Measurements from ENCODE around the gene PARD6B. TPM values are rescaled to one million over a fixed set of nuclear protein-coding genes. Genes with fewer than 3 reads are reported as not detected.

PARD6B gene
- total RNA-seq, 1 donor from 2014 or later: 3.2 TPM

DNA sequence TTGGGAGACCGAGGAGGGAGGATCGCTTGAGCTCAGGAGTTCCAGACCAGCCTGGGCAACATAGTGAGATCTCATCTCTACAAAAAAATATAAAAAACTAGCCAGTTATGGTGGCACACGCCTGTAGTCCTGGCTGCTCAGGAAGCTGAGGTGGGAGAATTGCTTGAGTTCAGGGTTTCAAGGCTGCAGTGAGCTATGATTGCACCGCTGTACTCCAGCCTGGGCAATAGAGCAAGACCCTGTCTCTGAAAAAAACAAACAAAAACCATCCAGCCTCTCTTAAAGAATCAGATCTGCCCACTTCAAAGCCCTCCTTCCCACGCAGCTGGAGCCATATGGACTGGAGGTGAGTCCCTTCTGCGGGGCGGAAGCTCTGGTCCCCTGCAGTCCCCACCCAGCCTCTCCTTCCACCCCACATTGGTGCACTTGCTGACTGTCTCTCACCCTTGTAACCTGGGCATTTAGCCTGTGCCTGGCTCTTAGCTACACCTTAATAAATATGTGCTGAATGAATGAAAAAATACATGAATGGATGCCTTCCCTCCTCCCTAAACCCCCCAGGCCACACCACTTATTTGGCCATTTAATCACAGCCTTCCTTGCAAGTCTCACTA, 7.2 kb upstream of the PARD6B start:
- DNase-seq: no peak

DNA sequence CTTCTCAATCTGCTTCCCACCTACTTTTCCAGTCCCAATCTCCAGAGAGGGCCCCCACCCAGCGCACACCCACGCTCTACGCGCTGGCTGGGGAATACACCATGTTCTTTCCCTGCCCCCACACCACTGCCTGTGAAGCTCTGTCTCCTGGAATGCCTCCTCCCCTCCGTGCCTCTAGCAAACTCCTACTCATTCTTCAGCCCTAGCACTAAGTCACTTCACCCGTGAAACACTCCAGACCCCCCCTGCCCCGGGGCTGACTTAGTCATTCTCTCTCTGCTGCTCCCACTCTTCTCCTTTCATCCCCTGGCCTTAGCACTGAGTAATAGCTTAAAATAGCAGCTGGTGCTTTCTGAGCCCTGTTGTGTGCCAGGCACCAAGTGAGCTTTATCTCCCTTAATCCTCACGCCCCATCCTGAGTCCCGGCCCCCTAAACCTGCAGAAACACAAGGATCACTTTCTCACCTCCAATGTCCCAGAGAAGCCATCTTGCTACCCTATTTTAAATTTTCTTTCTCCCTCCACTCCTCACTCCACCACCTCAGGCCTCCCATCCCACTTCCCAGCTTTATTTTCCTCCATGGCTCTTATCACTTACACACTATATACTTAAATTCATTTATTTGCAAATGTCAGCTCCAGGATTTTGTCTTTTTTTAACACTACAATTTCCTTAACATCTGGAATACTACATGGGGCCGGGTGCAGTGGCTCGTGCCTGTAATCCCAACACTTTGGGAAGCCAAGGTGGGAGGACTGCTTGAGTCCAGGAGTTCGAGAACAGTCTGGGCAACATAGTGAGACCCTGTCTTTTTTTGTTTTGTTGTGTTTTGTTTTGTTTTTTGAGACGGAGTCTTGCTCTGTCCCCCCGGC, 6.3 kb upstream of the PARD6B start:
- peak; percentile 66 for DNase-seq

DNA sequence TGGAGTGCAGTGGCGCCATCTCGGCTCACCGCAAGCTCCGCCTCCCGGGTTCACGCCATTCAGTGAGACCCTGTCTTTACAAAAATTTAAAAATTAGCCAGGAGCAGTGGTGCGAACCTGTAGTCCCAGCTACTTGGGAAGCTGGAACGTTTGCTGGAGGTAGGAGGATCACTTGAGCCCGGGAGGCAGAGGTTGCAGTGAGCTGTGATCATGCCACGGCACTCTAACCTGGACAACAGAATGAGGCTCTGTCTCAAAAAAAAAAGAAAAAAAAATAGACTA, 5.7 kb upstream of the PARD6B start:
- no peak for DNase-seq

DNA sequence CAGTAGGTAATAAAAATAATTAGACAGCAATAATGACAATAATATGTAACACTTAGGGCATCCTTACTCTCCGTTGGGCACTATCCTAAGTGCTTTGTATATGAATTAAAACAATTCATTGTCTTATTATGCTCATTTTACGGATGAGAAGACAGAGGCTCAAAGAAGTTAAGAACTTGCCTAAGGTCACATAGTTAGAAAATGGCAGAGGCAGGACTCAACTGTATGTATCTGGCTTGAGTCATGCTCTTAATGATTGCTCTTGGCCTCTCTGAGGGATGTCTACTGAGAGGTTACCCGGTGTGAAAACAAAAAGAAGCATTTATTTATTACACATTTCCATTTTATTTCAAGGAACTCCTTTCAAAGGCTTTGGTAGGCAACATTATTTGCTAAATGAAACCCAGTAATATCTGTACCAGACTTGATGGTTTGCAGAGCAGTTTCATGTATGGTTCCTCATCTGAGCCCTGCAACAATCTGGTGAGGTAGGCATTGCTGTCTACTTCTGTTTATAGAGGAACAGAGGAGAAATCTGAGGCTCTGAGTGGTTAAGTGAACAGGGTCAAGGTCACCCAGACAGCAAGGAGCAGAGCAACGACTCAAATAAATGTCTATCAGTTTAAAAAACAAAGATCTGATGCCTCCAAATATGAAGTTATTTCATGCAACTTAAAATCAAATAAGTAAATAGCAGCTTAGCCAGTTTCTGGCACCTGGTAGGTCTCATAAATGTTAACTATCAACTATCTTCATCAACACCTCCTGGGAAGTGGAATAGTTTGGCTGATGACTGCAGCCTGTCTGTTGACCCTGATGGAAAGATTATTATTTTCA, 4.2 kb upstream of the PARD6B start:
- DNase-seq: no peak

DNA sequence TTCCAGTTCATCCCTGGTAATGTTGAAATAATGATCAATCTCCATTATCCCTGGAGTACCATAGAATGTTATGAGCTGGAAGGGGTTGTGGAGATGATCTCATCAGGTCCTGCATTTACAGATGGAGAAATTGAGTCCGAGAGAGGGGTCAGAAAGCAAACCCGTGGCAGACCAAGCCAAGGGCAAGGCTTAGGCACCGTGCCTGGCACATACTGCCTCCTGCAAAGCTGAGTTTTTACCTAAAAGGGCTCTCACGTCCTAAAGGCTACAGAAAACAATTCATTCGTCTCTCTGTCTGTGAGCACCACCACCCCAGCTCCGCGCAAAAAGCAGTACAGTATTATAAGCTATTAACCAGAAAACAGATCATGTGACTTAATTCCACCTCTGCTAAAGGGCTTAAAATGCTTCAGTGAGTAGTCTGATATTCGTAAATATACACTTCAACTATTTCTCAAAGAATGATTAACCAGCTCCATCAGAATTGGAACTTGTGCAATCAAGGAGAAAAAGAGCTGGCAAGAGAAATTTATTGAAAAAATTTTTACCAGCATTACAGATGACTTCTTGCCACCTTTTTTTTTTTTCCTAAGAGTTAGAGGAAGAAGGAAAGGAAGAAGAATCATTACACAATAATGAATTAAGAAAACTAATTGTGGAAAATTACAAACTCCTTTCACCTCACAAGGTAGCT, 3.4 kb upstream of the PARD6B start:
- DNase-seq: no peak

DNA sequence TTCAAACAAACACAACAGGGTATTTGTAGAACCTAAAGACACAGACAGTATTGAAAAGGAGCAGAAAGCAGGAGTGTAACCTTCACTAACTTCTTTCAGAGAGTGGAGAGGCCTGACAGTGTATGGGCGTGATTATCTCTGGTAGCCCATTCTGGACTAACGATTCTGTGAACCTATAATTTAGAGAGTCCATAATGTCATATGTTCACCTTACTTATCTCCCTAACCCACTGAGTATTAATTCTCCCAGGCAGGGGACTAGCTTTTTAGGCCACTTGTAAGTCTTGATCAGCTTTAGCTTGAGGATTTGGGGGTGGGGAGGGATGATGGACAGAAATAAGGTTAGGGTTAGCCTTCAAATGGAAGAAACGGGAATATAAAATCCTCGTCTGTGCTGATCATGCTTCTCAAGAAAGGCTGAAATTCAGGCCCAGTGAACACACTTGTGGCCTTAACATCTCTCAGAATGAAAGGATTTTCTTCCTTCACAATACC, 2.8 kb upstream of the PARD6B start:
- no peak for DNase-seq

DNA sequence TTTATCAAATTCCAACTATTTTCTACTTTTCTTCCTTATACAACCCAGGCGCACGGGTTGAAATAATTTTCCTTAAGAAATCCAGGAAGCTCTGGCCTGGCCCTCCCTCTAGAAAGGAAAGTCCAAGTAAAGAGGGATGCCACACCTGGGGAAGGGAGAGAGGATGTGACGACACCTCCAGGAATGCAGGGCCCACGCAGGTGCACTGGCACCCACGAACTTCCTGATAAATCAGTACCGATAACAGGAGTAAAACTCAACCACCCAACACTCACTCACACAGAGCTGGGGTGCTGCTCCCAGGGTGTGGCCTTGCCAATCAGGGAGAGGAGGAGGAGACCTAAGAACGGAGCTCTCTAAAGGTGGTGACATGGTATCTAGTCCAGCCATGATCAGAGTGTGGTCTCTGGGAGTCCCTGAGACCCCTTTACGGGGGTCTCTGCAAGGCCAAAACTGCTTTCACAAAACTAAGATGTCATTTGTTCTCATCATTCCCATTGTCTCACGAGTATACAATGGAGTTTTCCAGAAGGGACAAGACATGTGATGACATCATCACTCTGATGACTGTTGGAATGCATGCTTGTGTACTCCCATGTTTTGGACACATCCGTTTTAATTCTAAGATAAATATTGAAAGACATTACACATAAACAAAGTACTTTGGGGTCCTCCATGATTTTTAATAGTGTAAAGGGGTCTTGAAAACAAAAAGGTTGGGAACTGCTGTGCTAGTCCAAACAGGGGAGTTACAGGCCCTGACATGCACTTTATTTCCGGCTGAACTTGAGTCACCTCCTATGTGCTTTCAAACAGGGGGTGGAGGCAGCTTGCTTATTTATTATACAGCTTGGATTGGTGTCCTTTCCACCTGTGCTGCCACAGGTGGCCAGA, 2.2 kb upstream of the PARD6B start:
- no peak for DNase-seq

DNA sequence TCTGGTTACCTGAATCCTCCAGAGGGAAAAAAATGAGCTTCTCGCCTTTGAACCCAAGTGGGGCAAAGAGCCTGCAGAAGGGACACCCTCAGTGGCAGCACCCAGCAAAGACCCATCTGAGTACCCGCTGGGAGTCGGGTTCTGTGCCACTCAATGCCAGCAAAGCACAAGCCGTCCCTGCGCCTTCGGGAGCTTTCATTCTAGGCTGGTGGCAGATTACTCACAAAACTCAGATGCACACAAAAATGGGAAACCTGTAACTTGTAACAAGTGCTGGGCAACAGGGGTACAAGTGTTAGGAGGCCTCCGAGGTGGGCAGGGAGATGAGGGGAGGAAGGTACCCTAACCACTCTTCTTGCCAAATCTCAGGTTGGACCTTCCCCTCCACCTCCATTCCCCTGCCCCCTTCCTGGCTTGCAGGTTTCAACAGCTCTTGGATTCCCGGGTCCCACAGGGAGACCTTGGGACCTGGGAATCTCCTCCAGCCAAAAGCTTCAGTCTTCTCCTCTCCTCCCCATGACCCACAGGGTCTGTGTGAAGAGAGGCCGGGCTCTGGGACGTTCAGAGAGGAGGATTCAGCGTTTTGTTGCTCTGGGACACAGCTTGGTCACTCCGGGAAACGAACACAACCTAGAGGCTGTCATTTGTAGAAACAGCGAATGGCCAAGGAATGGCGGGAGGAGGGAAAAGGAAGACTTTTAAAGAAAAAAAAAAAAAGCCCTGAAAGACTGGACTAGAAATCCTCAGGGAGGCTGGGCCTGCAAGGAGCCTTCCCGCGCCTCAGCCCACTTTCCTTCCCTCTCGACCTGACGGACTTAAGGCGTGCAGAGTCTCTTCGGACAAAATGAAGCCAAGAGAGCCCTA, 1.2 kb upstream of the PARD6B start:
- peak; percentile 57 for DNase-seq

DNA sequence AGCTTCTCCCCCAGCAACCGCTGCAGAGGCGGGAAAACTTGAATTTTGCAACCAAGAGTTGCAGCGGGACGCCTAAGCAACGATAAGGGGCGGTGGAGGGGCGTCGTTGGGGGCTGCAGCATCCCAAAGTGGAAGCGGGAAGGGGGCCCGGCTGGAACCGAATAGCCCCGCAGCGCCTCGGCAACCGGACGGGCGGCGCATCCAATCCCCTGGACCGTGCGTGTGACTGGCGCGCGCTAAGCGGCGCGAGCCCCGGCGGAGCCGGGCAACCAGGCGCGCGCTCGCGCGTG, 670 bp upstream of the PARD6B start:
- DNase-seq: no peak

DNA sequence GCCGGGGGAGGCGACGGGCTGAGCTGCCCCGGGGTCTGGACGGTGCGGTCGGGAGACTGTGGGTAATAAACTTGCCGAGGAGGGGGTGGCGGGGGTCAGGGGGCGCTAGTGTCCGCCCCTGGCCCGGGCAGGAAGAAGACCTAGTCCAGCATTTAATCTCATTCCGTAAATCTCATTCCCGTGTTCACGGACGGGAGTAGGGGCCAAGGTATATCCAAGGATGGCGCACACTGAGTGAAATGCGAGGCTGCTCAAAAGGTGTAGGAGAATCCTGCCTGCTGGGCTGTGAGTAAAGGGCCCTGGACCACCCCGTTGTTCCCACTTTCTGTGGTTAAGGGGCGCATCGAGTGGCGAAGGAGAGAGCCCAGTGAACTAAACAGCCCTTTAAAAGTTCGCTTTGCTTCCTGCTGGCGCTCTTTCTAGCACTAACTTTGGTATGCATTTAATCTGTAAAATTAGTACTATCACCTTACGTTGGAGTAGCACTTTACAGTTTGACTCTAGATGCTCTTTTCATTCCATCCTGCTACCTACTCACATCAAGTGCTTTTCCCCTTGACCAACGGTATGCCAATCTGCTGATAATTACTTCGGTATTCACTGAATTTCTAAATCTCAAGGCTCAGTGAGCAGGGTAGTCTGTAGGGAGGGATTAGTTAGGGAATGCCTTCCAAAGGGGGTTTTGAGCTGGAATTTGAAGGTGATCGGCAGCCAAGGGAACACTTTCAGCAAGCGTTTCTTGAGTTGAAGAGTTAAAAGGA, 730 bp downstream of the PARD6B start:
- DNase-seq: no peak

DNA sequence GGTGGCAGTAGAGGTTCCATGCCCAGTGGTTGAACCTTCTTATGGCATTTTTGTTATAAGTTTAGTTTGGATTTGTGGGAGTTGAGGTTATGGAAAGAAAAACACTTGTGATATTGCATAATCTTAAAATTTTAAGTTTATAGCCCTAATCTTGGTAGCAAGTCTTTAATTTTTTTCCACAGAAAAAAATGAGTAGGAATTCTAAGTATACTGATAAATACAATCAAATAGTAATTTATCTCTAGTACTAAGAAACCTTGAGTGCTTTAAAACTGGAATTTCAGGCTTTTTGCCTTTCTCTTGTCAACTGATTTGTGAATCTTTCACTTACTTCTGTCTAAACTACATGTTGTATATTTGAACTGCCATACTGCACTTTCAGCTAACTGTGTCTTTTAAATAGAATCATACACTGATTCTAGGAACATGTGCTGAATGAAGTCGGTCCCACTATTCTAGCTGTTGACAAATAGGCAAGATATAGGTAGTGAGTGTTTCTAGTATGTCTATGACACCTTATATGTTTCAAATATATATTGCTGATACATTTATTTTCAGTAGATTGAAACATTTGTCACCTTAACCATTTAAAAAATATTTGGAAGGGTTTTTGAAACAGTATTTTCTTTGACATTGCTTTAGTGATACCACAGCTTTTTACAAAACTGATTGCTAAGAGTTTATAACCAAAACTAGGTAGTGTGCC, 2.4 kb downstream of the PARD6B start:
- DNase-seq: no peak

DNA sequence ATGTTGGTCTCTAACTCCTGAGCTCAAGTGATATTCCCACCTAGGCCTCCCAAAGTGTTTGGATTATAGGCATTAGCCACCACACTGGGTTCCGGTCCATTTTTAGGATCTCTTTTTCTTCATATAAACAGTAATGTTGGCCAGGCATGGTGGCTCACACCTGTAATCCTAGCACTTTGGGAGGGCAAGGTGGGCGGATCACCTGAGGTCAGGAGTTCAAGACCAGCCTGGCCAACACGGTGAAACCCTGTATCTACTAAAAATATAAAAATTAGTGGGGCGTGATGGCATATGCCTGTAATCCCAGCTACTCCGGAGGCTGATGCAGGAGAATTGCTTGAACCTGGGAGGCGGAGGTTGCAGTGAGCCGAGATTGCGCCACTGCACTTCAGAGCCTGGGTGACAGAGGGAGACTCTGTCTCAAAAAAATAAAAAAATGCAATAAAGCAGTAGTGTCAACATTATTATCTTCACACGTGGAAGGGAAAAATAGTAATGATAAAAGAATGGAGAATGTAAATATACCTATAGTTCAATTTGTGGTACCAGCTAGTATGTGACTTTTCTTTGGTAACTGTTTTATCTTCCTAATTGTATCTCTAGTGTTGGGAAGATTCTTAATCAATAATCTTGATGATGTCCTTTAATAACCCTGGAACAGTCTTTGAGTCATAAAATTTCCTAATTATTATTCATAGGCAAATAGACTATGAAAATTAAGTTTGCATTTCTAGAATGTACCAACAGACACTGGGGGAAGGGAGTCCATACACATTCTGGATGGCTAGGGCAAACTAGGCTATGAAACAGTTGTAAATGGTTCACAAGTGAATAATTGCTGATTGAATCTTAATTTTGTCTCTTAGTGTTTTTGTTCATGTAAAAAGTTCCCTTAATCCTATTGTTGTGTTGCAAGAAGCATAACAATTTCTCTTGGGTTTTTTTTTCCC, 3.6 kb downstream of the PARD6B start:
- no peak for DNase-seq

DNA sequence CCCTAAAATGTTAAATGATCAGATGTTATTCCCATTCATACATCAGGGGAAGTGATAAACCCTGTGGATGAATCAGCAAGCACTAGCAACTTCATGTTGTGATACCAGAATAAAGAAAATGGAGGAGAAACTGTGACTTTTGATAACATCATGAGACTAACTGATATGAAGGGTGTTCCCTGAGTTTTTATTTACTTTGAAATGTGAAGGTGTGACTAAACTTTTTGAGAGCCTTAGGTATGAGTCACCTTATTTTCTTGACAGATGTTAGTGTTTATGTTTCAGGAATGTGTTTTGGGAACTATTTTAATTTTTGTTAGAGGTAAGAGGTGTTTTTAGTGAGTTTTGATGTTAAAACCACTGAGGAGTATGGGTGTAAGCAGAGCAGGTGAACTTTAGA, 4.4 kb downstream of the PARD6B start:
- no peak for DNase-seq

DNA sequence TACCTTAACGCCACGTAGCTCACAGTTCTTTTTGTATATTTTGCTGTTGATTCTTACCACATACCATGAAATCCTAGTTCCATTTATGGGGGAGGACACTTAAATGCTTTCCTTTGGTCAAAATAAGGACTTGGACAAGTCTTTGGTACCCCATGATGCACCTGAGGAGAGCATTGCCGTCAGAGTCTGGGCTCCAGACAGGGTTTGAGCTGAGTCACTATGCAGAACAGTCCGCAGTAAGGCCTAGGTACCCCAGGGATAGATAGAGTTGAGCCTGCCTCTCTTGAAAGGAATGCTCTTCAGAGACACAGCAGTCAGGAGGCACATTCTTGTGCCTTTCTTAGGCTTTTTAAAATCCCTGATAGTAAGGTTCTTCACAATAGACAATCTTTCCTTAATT, 6.0 kb downstream of the PARD6B start:
- no peak for DNase-seq

DNA sequence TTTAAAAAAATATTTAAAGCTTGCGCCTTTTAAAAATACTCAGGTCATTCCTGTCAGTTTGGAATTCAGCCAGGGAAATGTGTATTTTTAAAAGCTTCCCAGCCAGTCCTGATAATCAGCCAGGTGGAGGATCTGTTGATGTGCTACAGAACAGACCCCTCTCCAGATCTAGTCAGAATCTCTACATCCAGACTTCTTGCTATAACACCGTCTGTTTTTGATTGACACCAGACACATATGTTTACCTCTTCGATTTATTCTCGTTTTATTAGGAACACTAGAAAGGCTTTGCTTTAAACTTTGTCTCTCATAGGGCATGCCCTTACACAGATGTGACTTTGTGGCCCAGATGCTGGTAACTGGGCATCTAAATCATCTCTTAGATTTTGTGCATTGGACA, 11.7 kb downstream of the PARD6B start:
- no peak for DNase-seq

DNA sequence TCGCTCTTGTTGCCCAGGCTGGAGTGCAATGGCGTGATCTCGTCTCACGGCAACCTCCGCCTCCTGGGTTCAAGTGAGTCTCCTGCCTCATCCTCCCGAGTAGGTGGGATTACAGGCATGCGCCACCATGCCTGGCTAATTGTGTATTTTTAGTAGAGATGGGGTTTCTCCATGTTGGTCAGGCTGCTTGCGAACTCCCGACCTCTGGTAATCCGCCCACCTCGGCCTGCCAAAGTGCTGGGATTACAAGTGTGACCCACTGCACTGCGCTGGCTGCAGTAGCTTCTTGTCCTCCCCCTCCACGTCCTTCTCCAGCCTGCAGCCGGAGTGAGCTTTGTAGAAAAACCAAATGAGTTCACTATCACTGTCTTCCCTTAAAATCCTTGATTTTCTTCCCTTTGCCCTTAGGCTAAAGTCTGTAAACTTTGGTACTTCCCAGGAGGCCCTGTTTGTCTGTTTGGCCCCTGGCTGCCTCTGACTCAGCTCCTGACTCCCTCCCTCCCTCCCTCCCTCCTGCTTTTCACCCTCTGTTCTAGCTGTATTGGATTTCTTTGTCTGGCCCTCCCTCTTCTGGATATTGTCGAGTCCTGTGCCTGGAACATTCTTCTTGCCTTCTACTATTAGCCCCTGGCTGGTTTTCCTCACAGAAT, 12.9 kb downstream of the PARD6B start:
- DNase-seq: peak; percentile 82

DNA sequence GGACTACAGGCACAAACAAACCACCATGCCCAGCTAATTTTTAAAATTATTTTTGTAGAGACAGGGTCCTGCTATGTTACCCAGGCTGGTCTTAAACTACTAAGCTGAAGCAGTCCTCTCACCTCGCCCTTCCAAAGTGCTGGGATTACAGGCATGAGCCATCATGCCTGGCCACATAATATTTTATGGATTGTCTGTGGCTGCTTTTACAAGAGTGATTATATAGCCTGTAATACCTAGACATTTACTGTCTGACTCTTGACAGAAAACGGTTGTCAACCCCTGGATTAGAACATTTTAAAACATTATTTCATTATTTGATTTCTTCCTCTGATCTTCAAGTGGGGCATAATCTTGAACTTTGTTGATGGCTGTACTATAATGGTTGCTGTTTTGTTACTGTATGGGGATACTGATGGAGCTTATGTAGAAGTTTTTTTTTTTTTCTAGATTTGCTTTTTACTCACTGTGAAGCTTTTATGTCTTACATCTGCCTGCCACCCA, 14.3 kb downstream of the PARD6B start:
- DNase-seq: no peak

All from tongue (tissue), 2 donors.